ENCODE results near the gene KIAA0319L.

- TF ChIP-seq REST (IDR thresholded peaks at IDR 0.05): no peak
- no peak for TF ChIP-seq CTCF (IDR thresholded peaks at IDR 0.05; ENCODE audit: low read depth, low read length, missing input control)
- TF ChIP-seq RAD21 (IDR thresholded peaks at IDR 0.05): no peak
Observed at GRCh38 chr1:35600593-35600992, 43.4 kb upstream of the KIAA0319L start.

Data from liver (tissue), 3 donors.